IMR-90 (cell line): Measurements from ENCODE around the gene RGL1. TPM values are rescaled to one million over a fixed set of nuclear protein-coding genes. Genes with fewer than 3 reads are reported as not detected.

Source experiments
- ATAC-seq: fragments of 200-7000 bp; cut with Tn5 transposase; 2 replicates; pipeline ENCODE4 v1.9.1; 2020; ENCODE audit warnings: low read depth, mild to moderate bottlenecking, moderate library complexity
- BruUV-seq: library from RNA; stranded (reverse); fragments of 400-500 nt; replicated peaks from 2 replicates; lab custom pipeline; 2021; lab: Mats Ljungman, UMichigan
- CTCF ChIA-PET: fragments of 300-600 bp; formaldehyde crosslinking; extraction: SDS; loops from one replicate; lab custom pipeline; 2021; ENCODE audit warnings: antibody characterized with exemption; lab: Yijun Ruan, JAX
- POLR2A ChIA-PET: fragments of 300-600 bp; sonication (Branson Sonifier 250); formaldehyde crosslinking; loops from one replicate; lab custom pipeline; 2022; ENCODE audit warnings: antibody characterized with exemption; ENCODE audit not compliant: unreplicated experiment; lab: Charles Lee
- DNase-seq: peaks from one replicate; pipeline ENCODE4 v3.0.0; 2013
- H2AFZ ChIP-seq: replicated peaks from 2 replicates; pipeline ENCODE3; 2013; ENCODE audit warnings: low read length, mild to moderate bottlenecking; ENCODE audit not compliant: poor library complexity
- H2AK5ac ChIP-seq: 2 replicates; pipeline ENCODE4 v1.6.1; 2013; ENCODE audit warnings: low read depth, low read length, inconsistent platforms
- H2AK9ac ChIP-seq: replicated peaks from 2 replicates; pipeline ENCODE3; 2013; ENCODE audit warnings: mild to moderate bottlenecking, low read depth, low read length, moderate library complexity; ENCODE audit not compliant: poor library complexity
- H2BK120ac ChIP-seq: 2 replicates; pipeline ENCODE4 v1.6.1; 2013; ENCODE audit warnings: low read depth, low read length, inconsistent platforms
- H2BK15ac ChIP-seq: 3 replicates; pipeline ENCODE4 v1.6.1; 2013; ENCODE audit warnings: low read depth, low read length, inconsistent platforms
- H2BK20ac ChIP-seq: 2 replicates; pipeline ENCODE4 v1.6.1; 2013; ENCODE audit warnings: low read depth, mild to moderate bottlenecking, inconsistent platforms, low read length, moderate library complexity
- H2BK5ac ChIP-seq: 2 replicates; pipeline ENCODE4 v1.6.1; 2013; ENCODE audit warnings: mild to moderate bottlenecking, low read depth, low read length, inconsistent platforms; ENCODE audit not compliant: poor library complexity, severe bottlenecking
- H3K14ac ChIP-seq: replicated peaks from 2 replicates; pipeline ENCODE4 v1.6.1; 2013; ENCODE audit warnings: low read depth, low read length, inconsistent platforms
- H3K18ac ChIP-seq: 2 replicates; pipeline ENCODE4 v1.6.1; 2013; ENCODE audit warnings: low read depth, low read length, control low read depth
- H3K23ac ChIP-seq: 2 replicates; pipeline ENCODE4 v1.6.1; 2013; ENCODE audit warnings: low read depth, low read length, inconsistent platforms
- H3K27ac ChIP-seq: 2 replicates; pipeline ENCODE4 v1.5.1; 2013; ENCODE audit warnings: mild to moderate bottlenecking, control low read depth, low read length; ENCODE audit not compliant: insufficient read depth
- H3K27me3 ChIP-seq: 2 replicates; pipeline ENCODE4 v1.6.1; 2013; ENCODE audit warnings: low read length; ENCODE audit not compliant: control insufficient read depth, insufficient read depth
- H3K36me3 ChIP-seq: 2 replicates; pipeline ENCODE4 v1.6.1; 2013; ENCODE audit warnings: low read length, mixed read lengths; ENCODE audit not compliant: control insufficient read depth, insufficient read depth
- H3K4ac ChIP-seq: 2 replicates; pipeline ENCODE4 v1.6.1; 2013; ENCODE audit warnings: low read depth, low read length, inconsistent platforms
- H3K4me1 ChIP-seq: 2 replicates; pipeline ENCODE4 v1.6.1; 2013; ENCODE audit warnings: low read length, mixed read lengths; ENCODE audit not compliant: control insufficient read depth, insufficient read depth
- H3K4me2 ChIP-seq: 2 replicates; pipeline ENCODE4 v1.6.1; 2013; ENCODE audit warnings: low read depth, mild to moderate bottlenecking, control low read depth, low read length, moderate library complexity
- H3K4me3 ChIP-seq: 2 replicates; pipeline ENCODE4 v1.5.1; 2013; ENCODE audit warnings: low read depth, mild to moderate bottlenecking, control low read depth, low read length, moderate library complexity; ENCODE audit not compliant: insufficient read depth
- H3K56ac ChIP-seq: 2 replicates; pipeline ENCODE4 v1.6.1; 2013; ENCODE audit warnings: low read length, inconsistent platforms; ENCODE audit not compliant: insufficient read depth; ENCODE audit errors: extremely low read depth
- H3K79me1 ChIP-seq, 2 experiments: 2 replicates each; pipeline ENCODE4 v1.6.1; 2013; ENCODE audit warnings: low read length in 2 of 2, inconsistent platforms in 1 of 2, low read depth in 1 of 2
- H3K9ac ChIP-seq: 2 replicates; pipeline ENCODE4 v1.6.1; 2013; ENCODE audit warnings: low read depth, low read length, control low read depth
- H3K9me1 ChIP-seq: 2 replicates; pipeline ENCODE4 v1.6.1; 2013; ENCODE audit warnings: low read length, inconsistent platforms; ENCODE audit not compliant: insufficient read depth
- H3K9me3 ChIP-seq: 2 replicates; pipeline ENCODE4 v1.6.1; 2013; ENCODE audit warnings: low read length; ENCODE audit not compliant: control insufficient read depth, insufficient read depth
- H4K20me1 ChIP-seq: 2 replicates; pipeline ENCODE4 v1.6.1; 2013; ENCODE audit warnings: low read length, inconsistent platforms; ENCODE audit not compliant: insufficient read depth
- H4K5ac ChIP-seq: 2 replicates; pipeline ENCODE4 v1.6.1; 2013; ENCODE audit warnings: mild to moderate bottlenecking, low read depth, low read length, control low read depth
- H4K8ac ChIP-seq, 2 experiments: 2 replicates each; pipeline ENCODE4 v1.6.1; 2013; ENCODE audit warnings: low read depth in 2 of 2, low read length in 2 of 2, control low read depth in 1 of 2, inconsistent platforms in 1 of 2
- H4K91ac ChIP-seq: 2 replicates; pipeline ENCODE4 v1.6.1; 2013; ENCODE audit warnings: low read depth, low read length, inconsistent platforms; ENCODE audit not compliant: insufficient read depth
- BHLHE40 ChIP-seq: fragments of 150-350 bp; IDR thresholded peaks from 2 replicates; pipeline ENCODE4 v1.6.1; 2016; ENCODE audit warnings: mild to moderate bottlenecking, low read depth, low read length
- CEBPB ChIP-seq: IDR thresholded peaks from 2 replicates; pipeline ENCODE4 v1.6.1; 2012; ENCODE audit warnings: low read depth, low read length, improper control_type of control experiment
- CHD1 ChIP-seq: IDR thresholded peaks from 2 replicates; pipeline ENCODE4 v1.6.1; 2012; ENCODE audit warnings: low read depth, low read length, improper control_type of control experiment
- FOS ChIP-seq: fragments of 150-350 bp; IDR thresholded peaks from 2 replicates; pipeline ENCODE4 v1.6.1; 2016; ENCODE audit warnings: low read depth, low read length
- MAFK ChIP-seq: IDR thresholded peaks from 2 replicates; pipeline ENCODE4 v1.6.1; 2012; ENCODE audit warnings: low read depth, low read length, improper control_type of control experiment
- MAZ ChIP-seq: IDR thresholded peaks from 2 replicates; pipeline ENCODE4 v1.6.1; 2012; ENCODE audit warnings: low read depth, mild to moderate bottlenecking, low read length, improper control_type of control experiment, moderate library complexity, borderline replicate concordance
- MXI1 ChIP-seq: IDR thresholded peaks from 2 replicates; pipeline ENCODE4 v1.6.1; 2012; ENCODE audit warnings: low read depth, mild to moderate bottlenecking, low read length, moderate library complexity, borderline replicate concordance
- NFE2L2 ChIP-seq: fragments of 150-350 bp; IDR thresholded peaks from 2 replicates; pipeline ENCODE4 v1.6.1; 2016; ENCODE audit warnings: low read depth, mild to moderate bottlenecking, low read length
- POLR2A ChIP-seq: IDR thresholded peaks from 2 replicates; pipeline ENCODE4 v1.6.1; 2012; ENCODE audit warnings: mild to moderate bottlenecking, low read depth, low read length
- RAD21 ChIP-seq: IDR thresholded peaks from 2 replicates; pipeline ENCODE4 v1.6.1; 2012; ENCODE audit warnings: low read length, improper control_type of control experiment
- RCOR1 ChIP-seq: IDR thresholded peaks from 2 replicates; pipeline ENCODE4 v1.6.1; 2012; ENCODE audit warnings: mild to moderate bottlenecking, low read length, improper control_type of control experiment; ENCODE audit not compliant: insufficient replicate concordance
- RFX5 ChIP-seq: IDR thresholded peaks from 2 replicates; pipeline ENCODE4 v1.8.0; 2012; ENCODE audit warnings: low read depth, mild to moderate bottlenecking, low read length, moderate library complexity
- SMC3 ChIP-seq: fragments of 150-350 bp; IDR thresholded peaks from 2 replicates; pipeline ENCODE4 v1.6.1; 2016; ENCODE audit warnings: low read depth, mild to moderate bottlenecking, antibody characterized with exemption, low read length, moderate library complexity
- WGBS, 2 experiments: methylation state at CpG; one replicate each; pipeline versions ENCODE4 v1.1.5 to v1.1.7; 2013; ENCODE audit warnings: missing lambda C conversion rate in 2 of 2; ENCODE audit not compliant: insufficient read length in 1 of 2; ENCODE audit errors: extremely low coverage in 2 of 2; 5-methylcytosine and 5-hydroxymethylcytosine counted together
- dilution Hi-C: fragments of 300-500 bp; cut with HindIII; formaldehyde crosslinking; loops from one replicate; pipeline ENCODE4 v1.14.3; 2018; ENCODE audit warnings: low sequenced_read_pairs; ENCODE audit not compliant: unreplicated experiment
- in situ Hi-C: fragments of 300-500 bp; cut with MboI; formaldehyde crosslinking; loops from 3 replicates; pipeline ENCODE4 v1.14.3; 2019; ENCODE audit warnings: low sequenced_read_pairs, inconsistent platforms, mixed read lengths
- intact Hi-C: fragments of 100-400 bp; cut with micrococcal nuclease; formaldehyde crosslinking; loops from 2 replicates; pipeline ENCODE4 v1.10.0; 2022
- polyA plus RNA-seq, 3 experiments: library from polyadenylated mRNA; depleted of rRNA; stranded (reverse); fragments of >200 nt; gene quantifications; 2 replicates each; pipeline ENCODE4 v1.2.3, GENCODE V29; 2012; ENCODE audit warnings: low replicate concordance in 1 of 3
- total RNA-seq: library from RNA; depleted of rRNA; stranded (reverse); fragments of >200 nt; gene quantifications from 2 replicates; pipeline ENCODE4 v1.2.3, GENCODE V29; 2012
- TF ChIP-seq, protein P1 (sequence below): fragments of 150-350 bp; IDR thresholded peaks from 2 replicates; pipeline ENCODE4 v1.6.1; 2016; ENCODE audit warnings: low read depth, mild to moderate bottlenecking, low read length, moderate library complexity, borderline replicate concordance
- TF ChIP-seq, protein P2 (sequence below): conservative IDR thresholded peaks from 2 replicates; pipeline ENCODE4 v1.5.1; 2012; ENCODE audit warnings: mild to moderate bottlenecking, low read depth, low read length, improper control_type of control experiment
- TF ChIP-seq, protein P3 (sequence below): fragments of 150-350 bp; IDR thresholded peaks from 2 replicates; pipeline ENCODE4 v1.6.1; 2017; ENCODE audit warnings: mild to moderate bottlenecking, antibody characterized with exemption, low read length, low read depth

The RGL1 gene
- total and polyA plus RNA-seq, 2 of the 4 experiments (the other 2 are of a cell fraction), result 4.7 to 7.5 TPM

DNA sequence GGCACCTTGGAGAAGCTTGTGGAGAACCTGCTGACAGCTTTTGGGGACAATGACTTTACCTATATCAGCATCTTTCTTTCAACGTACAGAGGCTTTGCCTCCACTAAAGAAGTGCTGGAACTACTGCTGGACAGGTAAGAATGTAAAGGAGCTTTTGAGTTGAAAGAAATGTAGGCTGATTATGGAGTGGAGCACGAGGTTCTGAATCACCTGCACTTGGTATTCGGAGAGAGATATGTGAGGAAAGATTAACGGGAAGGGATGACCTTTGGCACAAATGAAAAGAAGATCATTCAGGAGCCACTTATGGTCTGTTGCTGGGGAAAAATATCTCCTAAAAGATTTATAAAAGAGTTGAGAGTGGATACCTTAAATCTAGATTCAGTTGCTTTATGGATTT, 42.7 kb downstream of the RGL1 start:
- H3K4me3 ChIP-seq, result no peak overlapping the region
- dilution Hi-C loops (no loop called here), intact Hi-C loops (no loop called here), in situ Hi-C loops (no loop called here)
- no peak overlapping the region for H3K18ac ChIP-seq
- no peaks in the 10 kb centered on the region for H3K27me3 ChIP-seq
- no peak overlapping the region for H3K4me2 ChIP-seq
- no TSS peak for BruUV-seq
- TF ChIP-seq SMC3 (no peak), CEBPB (no peak), FOS (no peak), POLR2A (no peak), RCOR1 (no peak), NFE2L2 (no peak), MAZ (no peak), RFX5 (no peak), BHLHE40 (no peak), CHD1 (no peak), MXI1 (no peak), RAD21 (no peak), MAFK (no peak)
- TF ChIP-seq, protein P1, sequence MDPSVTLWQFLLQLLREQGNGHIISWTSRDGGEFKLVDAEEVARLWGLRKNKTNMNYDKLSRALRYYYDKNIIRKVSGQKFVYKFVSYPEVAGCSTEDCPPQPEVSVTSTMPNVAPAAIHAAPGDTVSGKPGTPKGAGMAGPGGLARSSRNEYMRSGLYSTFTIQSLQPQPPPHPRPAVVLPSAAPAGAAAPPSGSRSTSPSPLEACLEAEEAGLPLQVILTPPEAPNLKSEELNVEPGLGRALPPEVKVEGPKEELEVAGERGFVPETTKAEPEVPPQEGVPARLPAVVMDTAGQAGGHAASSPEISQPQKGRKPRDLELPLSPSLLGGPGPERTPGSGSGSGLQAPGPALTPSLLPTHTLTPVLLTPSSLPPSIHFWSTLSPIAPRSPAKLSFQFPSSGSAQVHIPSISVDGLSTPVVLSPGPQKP, result no peak
- TF ChIP-seq, protein P2, sequence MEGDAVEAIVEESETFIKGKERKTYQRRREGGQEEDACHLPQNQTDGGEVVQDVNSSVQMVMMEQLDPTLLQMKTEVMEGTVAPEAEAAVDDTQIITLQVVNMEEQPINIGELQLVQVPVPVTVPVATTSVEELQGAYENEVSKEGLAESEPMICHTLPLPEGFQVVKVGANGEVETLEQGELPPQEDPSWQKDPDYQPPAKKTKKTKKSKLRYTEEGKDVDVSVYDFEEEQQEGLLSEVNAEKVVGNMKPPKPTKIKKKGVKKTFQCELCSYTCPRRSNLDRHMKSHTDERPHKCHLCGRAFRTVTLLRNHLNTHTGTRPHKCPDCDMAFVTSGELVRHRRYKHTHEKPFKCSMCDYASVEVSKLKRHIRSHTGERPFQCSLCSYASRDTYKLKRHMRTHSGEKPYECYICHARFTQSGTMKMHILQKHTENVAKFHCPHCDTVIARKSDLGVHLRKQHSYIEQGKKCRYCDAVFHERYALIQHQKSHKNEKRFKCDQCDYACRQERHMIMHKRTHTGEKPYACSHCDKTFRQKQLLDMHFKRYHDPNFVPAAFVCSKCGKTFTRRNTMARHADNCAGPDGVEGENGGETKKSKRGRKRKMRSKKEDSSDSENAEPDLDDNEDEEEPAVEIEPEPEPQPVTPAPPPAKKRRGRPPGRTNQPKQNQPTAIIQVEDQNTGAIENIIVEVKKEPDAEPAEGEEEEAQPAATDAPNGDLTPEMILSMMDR, result no peak
- TF ChIP-seq, protein P3, sequence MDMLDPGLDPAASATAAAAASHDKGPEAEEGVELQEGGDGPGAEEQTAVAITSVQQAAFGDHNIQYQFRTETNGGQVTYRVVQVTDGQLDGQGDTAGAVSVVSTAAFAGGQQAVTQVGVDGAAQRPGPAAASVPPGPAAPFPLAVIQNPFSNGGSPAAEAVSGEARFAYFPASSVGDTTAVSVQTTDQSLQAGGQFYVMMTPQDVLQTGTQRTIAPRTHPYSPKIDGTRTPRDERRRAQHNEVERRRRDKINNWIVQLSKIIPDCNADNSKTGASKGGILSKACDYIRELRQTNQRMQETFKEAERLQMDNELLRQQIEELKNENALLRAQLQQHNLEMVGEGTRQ, result no peak
- H3K4me1 ChIP-seq, result peaks cover 8% of the 10 kb centered on the region
- no peak for DNase-seq
- H2AFZ ChIP-seq, result no peak overlapping the region
- H3K14ac ChIP-seq, result no peak overlapping the region
- no peak overlapping the region for H3K9ac ChIP-seq
- ChIA-PET POLR2A (no interaction called here), CTCF (no interaction called here)
- no peak overlapping the region for H2BK120ac ChIP-seq
- no peak overlapping the region for H4K5ac ChIP-seq
- H4K20me1 ChIP-seq, result no peaks in the 10 kb centered on the region
- H4K8ac ChIP-seq, result no peak overlapping the region
- H2BK15ac ChIP-seq, result no peak overlapping the region
- 60% methylated on average over 1 of the region's 4 CpGs; no CpG with 5 or more reads in 1 of the 2 experiments for WGBS, 2 experiments
- H2BK5ac ChIP-seq, result no peak overlapping the region
- H3K23ac ChIP-seq, result no peak overlapping the region
- no peak overlapping the region for H2BK20ac ChIP-seq
- no peak for ATAC-seq
- no peaks in the 10 kb centered on the region for H3K9me1 ChIP-seq
- no peaks in the 10 kb centered on the region for H3K9me3 ChIP-seq
- H4K91ac ChIP-seq, result no peak overlapping the region
- peaks cover 0 to 6% of the 10 kb centered on the region in 2 experiments; a peak in 1 of 4 replicates for H3K79me1 ChIP-seq
- H3K4ac ChIP-seq, result no peak overlapping the region
- H3K36me3 ChIP-seq, result no peaks in the 10 kb centered on the region
- no peak overlapping the region for H3K27ac ChIP-seq
- H2AK9ac ChIP-seq, result no peak overlapping the region
- no peak overlapping the region for H3K56ac ChIP-seq
- H2AK5ac ChIP-seq, result no peak overlapping the region
